Activated T-cell treated with anti-CD3 and anti-CD28 coated beads for 48 hours (primary cell): Measurements from ENCODE around the gene NHERF2.
"Not testable (repeated sequence)": the region's sequence is repeated elsewhere in the genome, so short reads cannot be mapped to it uniquely, and the experiment has no call there.

Source experiments
- DNase-seq: peaks from one replicate; pipeline ENCODE4 v3.0.0-alpha.2; 2020; ENCODE audit warnings: low read depth

NHERF2 gene

GRCh38 chr16:2028146-2028545, 1.4 kb downstream of the NHERF2 start:
- DNase-seq = no peak

GRCh38 chr16:2028620-2029220, 2.0 kb downstream of the NHERF2 start:
- DNase-seq = no peak

GRCh38 chr16:2029350-2029749, 2.6 kb downstream of the NHERF2 start:
- DNase-seq = no peak

GRCh38 chr16:2030036-2030435, 3.3 kb downstream of the NHERF2 start:
- DNase-seq = no peak

GRCh38 chr16:2031081-2031577, 4.4 kb downstream of the NHERF2 start:
- DNase-seq = no peak

GRCh38 chr16:2032285-2033056, 5.8 kb downstream of the NHERF2 start:
- no peak for DNase-seq

GRCh38 chr16:2033057-2033908, 6.6 kb downstream of the NHERF2 start:
- no peak for DNase-seq

GRCh38 chr16:2033909-2034695, 7.4 kb downstream of the NHERF2 start:
- not testable (repeated sequence) for DNase-seq

- no peak for DNase-seq
Measured at GRCh38 chr16:2034696-2035430, 8.2 kb downstream of the NHERF2 start.

- DNase-seq = no peak
Measured at GRCh38 chr16:2035431-2036199, 8.9 kb downstream of the NHERF2 start.

GRCh38 chr16:2036200-2036966, 9.7 kb downstream of the NHERF2 start:
- no peak for DNase-seq

- no peak for DNase-seq
Measured at GRCh38 chr16:2037115-2037514, 10.4 kb downstream of the NHERF2 start.

- no peak for DNase-seq
Measured at GRCh38 chr16:2037647-2038381, 11.1 kb downstream of the NHERF2 start.

- no peak for DNase-seq
Measured at GRCh38 chr16:2038382-2039231, 11.9 kb downstream of the NHERF2 start.

GRCh38 chr16:2039274-2040031, 12.8 kb downstream of the NHERF2 start:
- DNase-seq = no peak

GRCh38 chr16:2040041-2040786, 13.5 kb downstream of the NHERF2 start:
- DNase-seq = no peak
